ENCODE results near the gene SCRT2. TPM values are rescaled to one million over a fixed set of nuclear protein-coding genes. Genes with fewer than 3 reads are reported as not detected.

SCRT2 gene
- total RNA-seq, 1 donor from 2014 or later, result not detected

- H3K9me3 Mint-ChIP-seq, result no peaks in the 10 kb centered on the region
- TF ChIP-seq, protein P1, sequence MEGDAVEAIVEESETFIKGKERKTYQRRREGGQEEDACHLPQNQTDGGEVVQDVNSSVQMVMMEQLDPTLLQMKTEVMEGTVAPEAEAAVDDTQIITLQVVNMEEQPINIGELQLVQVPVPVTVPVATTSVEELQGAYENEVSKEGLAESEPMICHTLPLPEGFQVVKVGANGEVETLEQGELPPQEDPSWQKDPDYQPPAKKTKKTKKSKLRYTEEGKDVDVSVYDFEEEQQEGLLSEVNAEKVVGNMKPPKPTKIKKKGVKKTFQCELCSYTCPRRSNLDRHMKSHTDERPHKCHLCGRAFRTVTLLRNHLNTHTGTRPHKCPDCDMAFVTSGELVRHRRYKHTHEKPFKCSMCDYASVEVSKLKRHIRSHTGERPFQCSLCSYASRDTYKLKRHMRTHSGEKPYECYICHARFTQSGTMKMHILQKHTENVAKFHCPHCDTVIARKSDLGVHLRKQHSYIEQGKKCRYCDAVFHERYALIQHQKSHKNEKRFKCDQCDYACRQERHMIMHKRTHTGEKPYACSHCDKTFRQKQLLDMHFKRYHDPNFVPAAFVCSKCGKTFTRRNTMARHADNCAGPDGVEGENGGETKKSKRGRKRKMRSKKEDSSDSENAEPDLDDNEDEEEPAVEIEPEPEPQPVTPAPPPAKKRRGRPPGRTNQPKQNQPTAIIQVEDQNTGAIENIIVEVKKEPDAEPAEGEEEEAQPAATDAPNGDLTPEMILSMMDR (IDR thresholded peaks at IDR 0.05; ENCODE audit: unreplicated experiment), result no peak
- H3K4me1 Mint-ChIP-seq, result no peaks in the 10 kb centered on the region
- H3K4me3 Mint-ChIP-seq, result no peak overlapping the region
- peaks cover 55% of the 10 kb centered on the region for H3K27me3 Mint-ChIP-seq (ENCODE audit: low read depth)
- H3K36me3 Mint-ChIP-seq, result no peaks in the 10 kb centered on the region
- no peak for DNase-seq (ENCODE audit: low spot score in 2 of 2, unreplicated experiment in 2 of 2)
- no peak overlapping the region for H3K27ac Mint-ChIP-seq
Measured at GRCh38 chr20:687468-688203, 12.0 kb upstream of the SCRT2 start.

GRCh38 chr20:684676-685319 lies 9.2 kb upstream of the SCRT2 start:
- TF ChIP-seq, protein P1 (IDR thresholded peaks at IDR 0.05; ENCODE audit: unreplicated experiment), result no peak
- no peaks in the 10 kb centered on the region for H3K4me1 Mint-ChIP-seq
- no peaks in the 10 kb centered on the region for H3K36me3 Mint-ChIP-seq
- H3K27me3 Mint-ChIP-seq (ENCODE audit: low read depth), result peaks cover 59% of the 10 kb centered on the region
- no peak overlapping the region for H3K4me3 Mint-ChIP-seq
- no peaks in the 10 kb centered on the region for H3K9me3 Mint-ChIP-seq
- no peak overlapping the region for H3K27ac Mint-ChIP-seq
- no peak for DNase-seq (ENCODE audit: low spot score in 2 of 2, unreplicated experiment in 2 of 2)

DNA sequence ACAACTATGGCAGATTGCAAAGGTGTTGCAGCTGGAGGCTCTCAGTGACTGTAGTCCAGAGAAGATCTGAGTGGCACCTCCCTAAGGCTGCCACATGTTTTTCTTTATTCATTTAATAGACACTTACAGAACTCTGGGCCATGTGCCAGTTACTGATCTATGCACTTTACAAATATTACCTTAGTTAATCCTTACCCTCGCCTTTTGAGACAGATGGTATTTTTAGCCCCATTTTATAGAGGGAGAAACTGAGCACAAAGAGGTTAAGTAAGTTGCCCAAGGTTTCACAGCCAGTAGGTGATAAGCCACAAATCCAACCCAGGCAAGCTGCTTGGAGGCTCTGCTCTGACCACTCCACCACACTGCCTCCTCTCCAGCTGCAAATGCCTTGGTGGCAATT lies 6.5 kb upstream of the SCRT2 start:
- Mint-ChIP-seq H3K27ac (no peak overlapping the region), H3K4me1 (no peaks in the 10 kb centered on the region), H3K9me3 (no peaks in the 10 kb centered on the region), H3K4me3 (no peak overlapping the region), H3K27me3 (ENCODE audit: low read depth) (peaks cover 60% of the 10 kb centered on the region), H3K36me3 (no peaks in the 10 kb centered on the region)
- DNase-seq (ENCODE audit: low spot score in 2 of 2, unreplicated experiment in 2 of 2), result no peak
- TF ChIP-seq, protein P1 (IDR thresholded peaks at IDR 0.05; ENCODE audit: unreplicated experiment), result no peak

- peaks cover 67% of the 10 kb centered on the region for H3K27me3 Mint-ChIP-seq (ENCODE audit: low read depth)
Measured at GRCh38 chr20:680638-681187, 5.1 kb upstream of the SCRT2 start.

GRCh38 chr20:677957-678356 lies 2.4 kb upstream of the SCRT2 start:
- Mint-ChIP-seq H3K9me3 (no peaks in the 10 kb centered on the region), H3K36me3 (no peaks in the 10 kb centered on the region), H3K4me1 (peaks cover 5% of the 10 kb centered on the region), H3K27me3 (ENCODE audit: low read depth) (peaks cover 89% of the 10 kb centered on the region), H3K27ac (no peak overlapping the region), H3K4me3 (no peak overlapping the region)
- TF ChIP-seq, protein P1 (IDR thresholded peaks at IDR 0.05; ENCODE audit: unreplicated experiment), result no peak
- no peak for DNase-seq (ENCODE audit: low spot score in 2 of 2, unreplicated experiment in 2 of 2)

More at GRCh38 chr20:680638-681187, 5.1 kb upstream of the SCRT2 start:
- DNase-seq (ENCODE audit: low spot score in 2 of 2, unreplicated experiment in 2 of 2), result no peak
- H3K27ac Mint-ChIP-seq, result no peak overlapping the region
- H3K4me1 Mint-ChIP-seq, result peaks cover 4% of the 10 kb centered on the region
- no peaks in the 10 kb centered on the region for H3K9me3 Mint-ChIP-seq
- TF ChIP-seq, protein P1 (IDR thresholded peaks at IDR 0.05; ENCODE audit: unreplicated experiment), result no peak
- H3K36me3 Mint-ChIP-seq, result no peaks in the 10 kb centered on the region
- no peak overlapping the region for H3K4me3 Mint-ChIP-seq

Measured in mesothelial cell of epicardium (in vitro differentiated cells).